GM12875 (cell line): ENCODE data around the gene TXNL4A.

Experiments
- H3K4me3 ChIP-seq: one replicate; pipeline ENCODE4 v1.5.1; 2011; ENCODE audit warnings: low read depth, low read length, control low read depth
- TF ChIP-seq, protein P1 (sequence below): IDR thresholded peaks from 2 replicates; pipeline ENCODE4 v1.5.1; 2011; ENCODE audit warnings: low read depth, mild to moderate bottlenecking, control low read depth, inconsistent platforms, low read length, moderate library complexity, borderline replicate concordance; ENCODE audit not compliant: insufficient read depth

Gene TXNL4A

DNA sequence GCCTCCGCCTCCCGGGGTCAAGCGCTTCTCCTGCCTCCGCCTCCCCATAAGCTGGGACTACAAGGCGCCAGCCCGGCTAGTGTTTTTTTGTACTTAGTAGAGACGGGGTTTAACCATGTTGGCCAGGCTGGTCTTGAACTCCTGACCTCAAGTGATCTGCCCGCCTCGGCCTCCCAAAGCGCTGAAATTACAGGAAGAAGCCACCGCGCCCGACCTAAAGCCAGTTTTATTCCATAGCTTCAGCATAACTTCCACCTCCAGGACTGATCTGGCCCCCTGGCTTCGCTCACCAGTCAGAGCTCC is 783 bp upstream of the TXNL4A start:
- TF ChIP-seq, protein P1, sequence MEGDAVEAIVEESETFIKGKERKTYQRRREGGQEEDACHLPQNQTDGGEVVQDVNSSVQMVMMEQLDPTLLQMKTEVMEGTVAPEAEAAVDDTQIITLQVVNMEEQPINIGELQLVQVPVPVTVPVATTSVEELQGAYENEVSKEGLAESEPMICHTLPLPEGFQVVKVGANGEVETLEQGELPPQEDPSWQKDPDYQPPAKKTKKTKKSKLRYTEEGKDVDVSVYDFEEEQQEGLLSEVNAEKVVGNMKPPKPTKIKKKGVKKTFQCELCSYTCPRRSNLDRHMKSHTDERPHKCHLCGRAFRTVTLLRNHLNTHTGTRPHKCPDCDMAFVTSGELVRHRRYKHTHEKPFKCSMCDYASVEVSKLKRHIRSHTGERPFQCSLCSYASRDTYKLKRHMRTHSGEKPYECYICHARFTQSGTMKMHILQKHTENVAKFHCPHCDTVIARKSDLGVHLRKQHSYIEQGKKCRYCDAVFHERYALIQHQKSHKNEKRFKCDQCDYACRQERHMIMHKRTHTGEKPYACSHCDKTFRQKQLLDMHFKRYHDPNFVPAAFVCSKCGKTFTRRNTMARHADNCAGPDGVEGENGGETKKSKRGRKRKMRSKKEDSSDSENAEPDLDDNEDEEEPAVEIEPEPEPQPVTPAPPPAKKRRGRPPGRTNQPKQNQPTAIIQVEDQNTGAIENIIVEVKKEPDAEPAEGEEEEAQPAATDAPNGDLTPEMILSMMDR = no peak
- peak overlapping the region; percentile 87 for H3K4me3 ChIP-seq

DNA sequence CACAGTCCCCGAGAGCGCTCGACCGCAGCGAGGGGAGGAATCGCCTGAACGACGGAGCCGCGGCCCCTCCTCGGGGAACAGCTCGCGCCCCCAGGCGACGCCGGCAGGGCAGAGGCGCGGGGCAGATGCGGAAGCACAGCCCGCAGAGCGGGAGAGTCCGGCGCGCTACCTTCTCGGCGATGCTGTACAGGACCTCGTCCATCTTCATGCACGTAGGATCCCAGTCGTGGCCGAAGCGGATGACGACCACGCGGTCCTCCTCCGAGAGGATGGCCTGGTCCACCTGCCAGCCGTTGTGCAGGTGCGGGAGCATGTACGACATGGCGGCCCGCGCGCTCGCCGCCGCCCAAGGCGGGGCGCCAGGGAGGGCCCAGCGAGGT is 302 bp downstream of the TXNL4A start:
- TF ChIP-seq, protein P1 = peak; percentile 37; the same call in 1 of the 2 replicates

DNA sequence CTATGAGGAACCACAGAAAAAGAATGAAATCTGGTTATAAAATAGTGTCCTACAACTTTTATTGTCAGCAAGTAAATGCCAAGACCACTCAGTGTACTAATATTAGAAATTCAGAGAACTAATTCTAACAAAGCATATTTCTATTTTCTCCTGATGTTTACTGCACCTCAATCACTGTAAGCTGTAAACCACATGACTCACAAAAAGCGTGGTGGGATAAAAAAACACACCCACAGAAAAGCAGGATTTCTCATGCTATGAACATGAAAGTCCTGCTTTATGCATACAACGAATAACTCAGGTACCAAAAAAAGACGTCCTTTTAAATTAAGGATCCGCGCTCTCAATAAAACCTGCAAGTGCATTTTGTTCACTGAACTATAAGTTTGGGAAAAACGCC is 797 bp downstream of the TXNL4A start:
- H3K4me3 ChIP-seq = peak overlapping the region; percentile 87
- TF ChIP-seq, protein P1 = no peak

More for the DNA sequence above, 302 bp downstream of the TXNL4A start:
- H3K4me3 ChIP-seq = peak overlapping the region; percentile 87

DNA sequence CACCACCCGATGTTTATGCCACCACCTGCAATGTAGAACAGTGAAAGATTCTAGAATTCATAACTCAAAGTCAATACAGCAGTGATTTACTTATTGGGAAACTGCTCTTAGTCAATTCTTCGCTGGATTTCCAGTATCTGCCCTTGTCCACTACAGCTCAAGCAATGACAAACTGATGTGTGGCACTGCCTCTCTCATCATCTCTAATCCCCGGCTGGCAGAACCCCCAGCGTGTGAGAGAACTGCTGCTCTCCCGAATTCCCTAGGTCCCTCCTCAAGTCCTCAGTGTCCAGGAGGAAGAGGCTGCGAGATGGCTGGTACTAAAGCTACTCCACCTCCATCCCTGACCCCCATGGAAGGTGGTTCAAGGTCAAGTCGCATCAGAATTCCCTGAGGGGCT is 1.6 kb downstream of the TXNL4A start:
- peak overlapping the region; percentile 87 for H3K4me3 ChIP-seq

DNA sequence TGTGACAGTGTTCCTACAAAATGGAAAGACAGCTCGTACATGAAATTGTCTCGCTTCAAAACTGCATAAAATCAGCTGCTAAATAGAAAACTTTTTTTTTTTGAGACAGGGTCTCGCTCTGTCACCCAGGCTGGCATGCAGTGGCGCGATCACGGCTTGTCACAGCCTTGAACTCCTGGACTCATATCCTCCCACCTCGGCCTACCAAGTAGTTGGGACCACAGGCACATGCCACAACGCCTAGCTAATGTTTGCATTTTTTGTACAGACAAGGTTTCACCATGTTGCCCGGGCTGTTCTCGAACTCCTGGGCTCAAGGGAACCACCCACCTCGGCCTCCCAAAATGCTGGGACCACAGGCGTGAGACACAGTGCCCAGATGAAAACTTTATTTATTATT is 3.2 kb downstream of the TXNL4A start:
- no peak overlapping the region for H3K4me3 ChIP-seq
- TF ChIP-seq, protein P1 = no peak

More for the DNA sequence above, 1.6 kb downstream of the TXNL4A start:
- TF ChIP-seq, protein P1 = no peak

DNA sequence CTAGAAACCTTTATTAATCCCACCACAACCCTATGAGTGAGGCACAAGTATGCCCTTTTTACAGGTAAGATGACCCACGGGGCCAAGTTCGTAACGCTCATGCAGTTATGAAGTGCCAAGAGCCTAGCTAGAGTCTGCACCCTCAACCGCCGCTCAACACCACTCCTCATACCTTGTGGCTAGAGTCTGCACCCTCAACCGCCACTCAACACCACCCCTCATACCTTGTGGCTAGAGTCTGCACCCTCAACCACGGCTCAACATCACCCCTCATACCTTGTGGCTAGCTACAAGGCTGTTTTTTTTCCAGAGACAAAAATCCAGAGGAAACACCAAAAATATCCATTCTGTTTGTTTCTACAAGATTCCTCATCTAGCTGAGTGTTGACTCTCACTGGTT is 4.6 kb downstream of the TXNL4A start:
- no peak overlapping the region for H3K4me3 ChIP-seq
- TF ChIP-seq, protein P1 = no peak

DNA sequence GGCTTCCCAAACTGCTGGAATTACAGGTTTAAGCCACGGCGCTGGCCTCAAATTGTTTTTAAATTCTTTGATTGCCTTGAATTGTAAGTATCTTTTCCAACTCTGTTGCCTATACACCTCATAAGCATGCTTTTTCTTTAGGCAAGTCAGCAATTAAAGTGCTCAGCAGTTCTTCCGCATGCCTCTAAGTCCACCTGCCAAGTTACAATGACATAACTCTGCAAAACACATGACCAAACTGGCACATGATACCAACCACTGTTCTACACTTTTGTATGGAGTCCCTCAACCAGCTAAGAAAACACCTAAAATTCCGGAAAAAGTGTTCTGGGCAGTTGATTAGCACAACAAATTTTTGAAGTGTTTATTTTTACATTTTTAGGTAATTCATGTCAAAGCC is 5.1 kb downstream of the TXNL4A start:
- TF ChIP-seq, protein P1 = no peak
- H3K4me3 ChIP-seq = no peak overlapping the region
